Upper lobe of left lung (tissue), 4 donors: Measurements from ENCODE around the gene GDAP1L1.

ENCODE experiments used
- CTCF ChIP-seq, 6 experiments: fragments of 450-650 bp in 4 of 6; fragments of 200-600 bp in 2 of 6; sonication (generic) in 2 of 6; IDR thresholded peaks; one replicate each; pipeline ENCODE4 v1.5.1; 2016 to 2019; ENCODE audit warnings: antibody characterized with exemption in 6 of 6
- EP300 ChIP-seq, 4 donors: sonication (generic); formaldehyde crosslinking; IDR thresholded peaks; one replicate each; pipeline ENCODE4 v1.5.1; 2017; ENCODE audit warnings: antibody characterized with exemption in 4 of 4, control low read depth in 2 of 4
- POLR2A ChIP-seq, 4 donors: fragments of 450-650 bp; IDR thresholded peaks; one replicate each; pipeline ENCODE4 v1.5.1; 2016 to 2017; ENCODE audit warnings: antibody characterized with exemption in 4 of 4, mild to moderate bottlenecking in 2 of 4
- POLR2AphosphoS5 ChIP-seq, 2 donors: sonication (generic); formaldehyde crosslinking; IDR thresholded peaks; one replicate each; pipeline ENCODE4 v1.5.1; 2017; ENCODE audit warnings: antibody characterized with exemption in 2 of 2

GRCh38 chr20:44271915-44272663 is 25.0 kb downstream of the GDAP1L1 start:
- TF ChIP-seq POLR2A (IDR thresholded peaks at IDR 0.05) (no peak), CTCF (IDR thresholded peaks at IDR 0.05) (no peak), POLR2AphosphoS5 (IDR thresholded peaks at IDR 0.05) (no peak), EP300 (IDR thresholded peaks at IDR 0.05) (no peak)
